Caco-2 (cell line): ENCODE measurements around the gene WNK2. TPM values are rescaled to one million over a fixed set of nuclear protein-coding genes. Genes with fewer than 3 reads are reported as not detected.

Experiments
- BruUV-seq: library from RNA; stranded (reverse); fragments of 400-500 nt; replicated peaks from 2 replicates; lab custom pipeline; 2021; lab: Mats Ljungman, UMichigan
- CTCF ChIA-PET: fragments of 300-600 bp; sonication (Branson Sonifier 250); formaldehyde crosslinking; loops from one replicate; lab custom pipeline; 2022; ENCODE audit warnings: antibody characterized with exemption; lab: Charles Lee
- POLR2A ChIA-PET: fragments of 300-600 bp; sonication (Branson Sonifier 250); formaldehyde crosslinking; loops from one replicate; lab custom pipeline; 2022; ENCODE audit warnings: antibody characterized with exemption; lab: Charles Lee
- DNase-seq, 2 experiments: peaks; one replicate each; pipeline versions ENCODE4 v3.0.0 to v3.0.0-alpha.2; 2020 to 2022
- H3K27me3 ChIP-seq: replicated peaks from 2 replicates; pipeline ENCODE4 v1.6.0; 2011; ENCODE audit warnings: low read length; ENCODE audit not compliant: control insufficient read depth, insufficient read depth
- H3K36me3 ChIP-seq: 2 replicates; pipeline ENCODE4 v1.5.1; 2011; ENCODE audit warnings: low read length; ENCODE audit not compliant: control insufficient read depth, insufficient read depth
- H3K4me1 ChIP-seq: fragments of 250-450 bp; sonication (Bioruptor Pico); 2 replicates; pipeline ENCODE4 v1.5.1; 2020; ENCODE audit warnings: mild to moderate bottlenecking
- H3K4me3 ChIP-seq: 2 replicates; pipeline ENCODE4 v1.5.1; 2011; ENCODE audit warnings: low read depth, mild to moderate bottlenecking, control low read depth, low read length
- H3K9me3 ChIP-seq: fragments of 250-450 bp; sonication (Bioruptor Pico); 2 replicates; pipeline ENCODE4 v1.5.1; 2020; ENCODE audit warnings: mild to moderate bottlenecking, moderate library complexity
- H3K27ac Mint-ChIP-seq: one replicate; pipeline ENCODE4 v1.8.0; 2022; ENCODE audit warnings: mixed read lengths; ENCODE audit not compliant: unreplicated experiment
- H3K27me3 Mint-ChIP-seq: one replicate; pipeline ENCODE4 v1.8.0; 2022; ENCODE audit warnings: mixed read lengths; ENCODE audit not compliant: insufficient read depth, unreplicated experiment
- H3K36me3 Mint-ChIP-seq: one replicate; pipeline ENCODE4 v1.8.0; 2022; ENCODE audit warnings: mild to moderate bottlenecking, mixed read lengths; ENCODE audit not compliant: insufficient read depth, unreplicated experiment
- H3K4me1 Mint-ChIP-seq: one replicate; pipeline ENCODE4 v1.8.0; 2022; ENCODE audit warnings: low read depth, mixed read lengths; ENCODE audit not compliant: unreplicated experiment
- H3K4me3 Mint-ChIP-seq: one replicate; pipeline ENCODE4 v1.8.0; 2022; ENCODE audit warnings: mild to moderate bottlenecking, moderate library complexity, mixed read lengths; ENCODE audit not compliant: unreplicated experiment
- H3K9me3 Mint-ChIP-seq: one replicate; pipeline ENCODE4 v1.8.0; 2022; ENCODE audit warnings: mixed read lengths; ENCODE audit not compliant: unreplicated experiment
- intact Hi-C: fragments of 100-400 bp; cut with micrococcal nuclease; formaldehyde crosslinking; loops from one replicate; pipeline ENCODE4 v1.10.0; 2022; ENCODE audit not compliant: unreplicated experiment
- total RNA-seq: library from RNA; stranded (reverse); gene quantifications from 2 replicates; pipeline ENCODE4 v1.2.3, GENCODE V29; 2022
- TF ChIP-seq, protein P1 (sequence below), 2 experiments: fragments of 200-600 bp in 1 of 2; IDR thresholded peaks; 1 replicate in 1 of 2; 2 replicates in 1 of 2; pipeline versions ENCODE4 v1.5.1 to v1.8.0; 2011 to 2022; ENCODE audit warnings: antibody characterized with exemption in 1 of 2, control low read depth in 1 of 2, inconsistent platforms in 1 of 2, low read depth in 1 of 2, low read length in 1 of 2, mild to moderate bottlenecking in 1 of 2, moderate library complexity in 1 of 2; ENCODE audit not compliant: insufficient read depth in 1 of 2, severe bottlenecking in 1 of 2, unreplicated experiment in 1 of 2

WNK2 gene
- total RNA-seq, 1 experiment from 2014 or later: 21.7 TPM

DNA sequence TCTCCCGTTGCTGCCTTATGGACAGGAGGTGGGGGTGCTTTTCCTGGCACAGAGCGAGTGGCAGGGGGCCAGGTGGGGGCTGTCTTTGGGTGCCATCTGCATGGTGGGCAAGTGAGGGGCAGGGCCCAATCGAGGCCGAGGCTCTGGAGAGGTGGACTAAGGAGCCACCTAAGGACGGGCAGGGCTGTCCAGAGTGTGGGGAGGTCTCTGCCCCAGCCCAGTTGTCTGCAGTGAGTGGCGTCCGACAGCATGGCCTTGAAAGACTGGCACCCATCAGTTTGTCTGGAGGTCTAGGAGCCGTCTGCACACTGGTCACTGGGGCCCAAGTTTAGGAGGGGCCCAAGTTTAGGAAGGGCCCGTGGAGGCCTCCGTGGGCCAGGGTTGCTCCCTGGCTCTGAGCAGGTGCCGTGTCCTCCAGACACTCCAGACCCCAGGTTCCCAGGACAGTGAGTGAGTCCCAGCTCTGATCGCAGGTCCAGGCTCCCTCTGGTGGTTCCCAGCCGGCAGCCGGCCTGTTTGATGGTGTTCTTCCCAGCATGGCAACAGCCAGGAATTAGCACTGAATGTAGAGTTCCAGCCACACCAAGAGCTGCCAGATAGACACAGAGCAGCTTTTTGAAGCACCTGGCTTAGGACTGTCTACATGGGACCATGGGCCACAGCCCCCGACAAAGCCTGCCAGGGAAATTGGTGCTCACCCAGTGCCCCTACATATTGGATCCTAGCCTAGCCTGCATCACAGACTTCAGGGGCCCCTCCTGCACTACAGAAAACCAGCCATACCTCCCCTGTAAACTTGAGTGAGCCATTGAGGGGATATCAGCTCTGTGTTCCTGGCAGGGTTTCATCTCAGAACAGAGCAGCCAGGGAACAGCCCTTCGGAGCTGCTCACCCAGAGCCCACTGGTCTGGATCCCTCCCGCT lies 120.9 kb downstream of the WNK2 start:
- intact Hi-C loops: loop anchor here (1.0 kb wide), 2 partner anchors 145 to 196 kb away; no protein-coding TSS in a partner anchor

DNA sequence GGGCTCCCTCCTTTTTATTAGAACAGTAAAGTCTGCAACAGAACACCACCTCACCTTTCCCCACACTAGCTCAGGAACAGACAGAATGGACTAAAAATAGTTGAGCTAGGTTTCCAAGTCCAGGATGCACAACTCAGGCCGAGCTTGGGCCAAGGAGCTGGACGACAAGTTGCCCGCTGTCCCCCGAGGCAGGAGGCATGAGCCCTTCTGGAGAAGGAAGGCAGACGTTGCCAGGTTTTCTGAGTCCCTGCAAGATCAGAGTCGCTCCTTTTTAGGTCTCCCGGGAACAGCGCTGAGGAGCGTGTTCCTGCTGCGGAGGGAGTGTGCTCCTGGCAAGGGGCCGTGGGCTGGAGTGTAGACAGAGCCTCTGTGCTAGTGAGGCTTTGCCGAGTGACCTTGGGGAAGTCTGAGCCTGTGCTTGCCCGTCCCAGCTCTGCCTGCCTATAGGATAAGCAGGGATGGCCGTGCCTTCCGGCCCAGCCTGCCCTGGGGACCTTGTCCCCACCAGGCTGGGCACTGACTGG lies 121.6 kb downstream of the WNK2 start:
- BruUV-seq: no TSS peak
- peaks cover 6% of the 10 kb centered on the region for H3K36me3 Mint-ChIP-seq
- H3K27me3 Mint-ChIP-seq: no peaks in the 10 kb centered on the region
- H3K36me3 ChIP-seq: no peaks in the 10 kb centered on the region
- H3K4me3 Mint-ChIP-seq: no peak overlapping the region
- no peaks in the 10 kb centered on the region for H3K9me3 ChIP-seq
- H3K4me1 Mint-ChIP-seq: no peaks in the 10 kb centered on the region
- TF ChIP-seq, protein P1, sequence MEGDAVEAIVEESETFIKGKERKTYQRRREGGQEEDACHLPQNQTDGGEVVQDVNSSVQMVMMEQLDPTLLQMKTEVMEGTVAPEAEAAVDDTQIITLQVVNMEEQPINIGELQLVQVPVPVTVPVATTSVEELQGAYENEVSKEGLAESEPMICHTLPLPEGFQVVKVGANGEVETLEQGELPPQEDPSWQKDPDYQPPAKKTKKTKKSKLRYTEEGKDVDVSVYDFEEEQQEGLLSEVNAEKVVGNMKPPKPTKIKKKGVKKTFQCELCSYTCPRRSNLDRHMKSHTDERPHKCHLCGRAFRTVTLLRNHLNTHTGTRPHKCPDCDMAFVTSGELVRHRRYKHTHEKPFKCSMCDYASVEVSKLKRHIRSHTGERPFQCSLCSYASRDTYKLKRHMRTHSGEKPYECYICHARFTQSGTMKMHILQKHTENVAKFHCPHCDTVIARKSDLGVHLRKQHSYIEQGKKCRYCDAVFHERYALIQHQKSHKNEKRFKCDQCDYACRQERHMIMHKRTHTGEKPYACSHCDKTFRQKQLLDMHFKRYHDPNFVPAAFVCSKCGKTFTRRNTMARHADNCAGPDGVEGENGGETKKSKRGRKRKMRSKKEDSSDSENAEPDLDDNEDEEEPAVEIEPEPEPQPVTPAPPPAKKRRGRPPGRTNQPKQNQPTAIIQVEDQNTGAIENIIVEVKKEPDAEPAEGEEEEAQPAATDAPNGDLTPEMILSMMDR (IDR thresholded peaks at IDR 0.05; ENCODE audit: insufficient read depth in 1 of 2, low read depth in 1 of 2, low read length in 1 of 2, severe bottlenecking in 1 of 2, unreplicated experiment in 1 of 2): no peak
- peak in 1 of 2 experiments; percentile 11 for DNase-seq
- ChIA-PET POLR2A (no interaction called here), CTCF (interaction anchor here (1.0 kb wide), 1 partner anchor 101 kb away, joined by 3 read pairs; no protein-coding TSS in a partner anchor)
- no peaks in the 10 kb centered on the region for H3K27me3 ChIP-seq
- H3K9me3 Mint-ChIP-seq: no peaks in the 10 kb centered on the region
- H3K4me3 ChIP-seq: no peak overlapping the region
- no peak overlapping the region for H3K27ac Mint-ChIP-seq
- intact Hi-C loops: loop anchor here (1.0 kb wide), 2 partner anchors 145 to 196 kb away; no protein-coding TSS in a partner anchor
- H3K4me1 ChIP-seq: no peaks in the 10 kb centered on the region

More for the DNA sequence above, 120.9 kb downstream of the WNK2 start:
- POLR2A ChIA-PET: no interaction called here
- TF ChIP-seq, protein P1 (IDR thresholded peaks at IDR 0.05; ENCODE audit: insufficient read depth in 1 of 2, low read depth in 1 of 2, low read length in 1 of 2, severe bottlenecking in 1 of 2, unreplicated experiment in 1 of 2): peak; percentile 47 to 63
- Mint-ChIP-seq H3K27ac (no peak overlapping the region), H3K4me1 (no peaks in the 10 kb centered on the region), H3K9me3 (no peaks in the 10 kb centered on the region), H3K4me3 (no peak overlapping the region), H3K27me3 (no peaks in the 10 kb centered on the region), H3K36me3 (peaks cover 6% of the 10 kb centered on the region)
- DNase-seq: peak; percentile 61 to 65
- no peaks in the 10 kb centered on the region for H3K27me3 ChIP-seq
- no TSS peak for BruUV-seq
- CTCF ChIA-PET: interaction anchor here (1.0 kb wide), 1 partner anchor 100 kb away, joined by 3 read pairs; no protein-coding TSS in a partner anchor
- no peaks in the 10 kb centered on the region for H3K9me3 ChIP-seq
- no peaks in the 10 kb centered on the region for H3K36me3 ChIP-seq
- no peaks in the 10 kb centered on the region for H3K4me1 ChIP-seq
- H3K4me3 ChIP-seq: no peak overlapping the region

DNA sequence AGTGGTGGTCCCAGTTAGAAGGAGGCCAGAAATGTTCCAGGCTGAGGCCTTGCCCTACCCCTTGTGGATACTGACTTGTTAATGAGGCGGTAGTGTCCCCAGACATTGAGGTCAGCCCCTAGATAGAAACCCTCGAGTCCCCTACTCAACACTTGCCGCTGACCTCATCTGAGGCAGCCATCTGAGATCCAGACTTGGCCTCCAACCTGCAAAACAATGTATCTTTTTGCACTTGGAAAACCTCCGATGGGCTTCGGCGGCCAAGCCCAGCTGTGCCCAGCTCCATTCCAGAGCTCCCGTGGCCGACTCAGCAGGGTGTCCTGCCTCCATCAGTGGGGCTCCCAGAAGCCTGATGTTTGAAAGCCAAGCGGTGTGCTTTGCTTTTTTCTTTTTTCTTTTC lies 122.1 kb downstream of the WNK2 start:
- no peaks in the 10 kb centered on the region for H3K9me3 Mint-ChIP-seq
- no TSS peak for BruUV-seq
- Histone ChIP-seq H3K9me3 (no peaks in the 10 kb centered on the region), H3K4me1 (no peaks in the 10 kb centered on the region), H3K4me3 (no peak overlapping the region), H3K27me3 (no peaks in the 10 kb centered on the region), H3K36me3 (no peaks in the 10 kb centered on the region)
- peaks cover 6% of the 10 kb centered on the region for H3K36me3 Mint-ChIP-seq
- no peak overlapping the region for H3K4me3 Mint-ChIP-seq
- TF ChIP-seq, protein P1 (IDR thresholded peaks at IDR 0.05; ENCODE audit: insufficient read depth in 1 of 2, low read depth in 1 of 2, low read length in 1 of 2, severe bottlenecking in 1 of 2, unreplicated experiment in 1 of 2): no peak
- CTCF ChIA-PET: no interaction called here
- no peaks in the 10 kb centered on the region for H3K4me1 Mint-ChIP-seq
- no peak overlapping the region for H3K27ac Mint-ChIP-seq
- POLR2A ChIA-PET: no interaction called here
- H3K27me3 Mint-ChIP-seq: no peaks in the 10 kb centered on the region
- intact Hi-C loops: no loop called here
- DNase-seq: no peak
